DMS 273 treated with DMSO at 0.1 percent for 48 hours (cell line): ENCODE measurements around the gene PTPN6.

Experiments used
- DNase-seq: peaks from one replicate; lab custom pipeline; 2025; lab: John Stamatoyannopoulos, UW

PTPN6 gene

GRCh38 chr12:6970096-6970527 is 19.0 kb downstream of the PTPN6 start:
- DNase-seq, result no peak

- no peak for DNase-seq
Observed at GRCh38 chr12:6974180-6974579, 23.0 kb downstream of the PTPN6 start.

GRCh38 chr12:6975297-6976032 is 24.3 kb downstream of the PTPN6 start:
- no peak for DNase-seq

GRCh38 chr12:6977653-6978052 is 26.5 kb downstream of the PTPN6 start:
- DNase-seq, result no peak

- no peak for DNase-seq
Observed at GRCh38 chr12:6978188-6978587, 27.0 kb downstream of the PTPN6 start.

- no peak for DNase-seq
Observed at GRCh38 chr12:6978611-6979011, 27.5 kb downstream of the PTPN6 start.

- no peak for DNase-seq
Observed at GRCh38 chr12:6979021-6979420, 27.9 kb downstream of the PTPN6 start.

GRCh38 chr12:6979453-6979852 is 28.3 kb downstream of the PTPN6 start:
- DNase-seq, result no peak

- no peak for DNase-seq
Observed at GRCh38 chr12:6980075-6980474, 28.9 kb downstream of the PTPN6 start.

- no peak for DNase-seq
Observed at GRCh38 chr12:6980740-6981139, 29.6 kb downstream of the PTPN6 start.

- DNase-seq, result no peak
Observed at GRCh38 chr12:6981152-6982052, 30.2 kb downstream of the PTPN6 start.

- DNase-seq, result no peak
Observed at GRCh38 chr12:6982532-6982931, 31.4 kb downstream of the PTPN6 start.

- DNase-seq, result no peak
Observed at GRCh38 chr12:6987956-6988553, 36.9 kb downstream of the PTPN6 start.

GRCh38 chr12:6996040-6996441 is 44.9 kb downstream of the PTPN6 start:
- no peak for DNase-seq

GRCh38 chr12:6998715-6999451 is 47.7 kb downstream of the PTPN6 start:
- no peak for DNase-seq

GRCh38 chr12:7001921-7002591 is 50.9 kb downstream of the PTPN6 start:
- no peak for DNase-seq

- DNase-seq, result no peak
Observed at GRCh38 chr12:7004287-7004803, 53.2 kb downstream of the PTPN6 start.

- DNase-seq, result no peak
Observed at GRCh38 chr12:7004840-7005239, 53.7 kb downstream of the PTPN6 start.

GRCh38 chr12:7005311-7005710 is 54.2 kb downstream of the PTPN6 start:
- DNase-seq, result no peak

GRCh38 chr12:7006639-7007038 is 55.5 kb downstream of the PTPN6 start:
- no peak for DNase-seq

GRCh38 chr12:7008864-7009263 is 57.7 kb downstream of the PTPN6 start:
- no peak for DNase-seq
